ENCODE measurements around the gene NRIP3. TPM values are rescaled to one million over a fixed set of nuclear protein-coding genes. Genes with fewer than 3 reads are reported as not detected.

The NRIP3 gene
- total and polyA plus RNA-seq, 9 of the 15 experiments (the other 6 are each of a cell fraction or from before 2014, with no cell fraction given): 4.4 to 18.7 (median 11.6) TPM

- TF ChIP-seq RB1 (IDR thresholded peaks at IDR 0.05; ENCODE audit: low read depth) (peak; percentile 49), EGR1 (conservative IDR thresholded peaks at IDR 0.05) (peak; percentile 95), ASH1L (IDR thresholded peaks at IDR 0.05; ENCODE audit: borderline replicate concordance, low read depth, partially characterized antibody) (no peak), ZHX1 (conservative IDR thresholded peaks at IDR 0.05; ENCODE audit: low read length) (peak; percentile 57; the same call in 1 of the 2 replicates), RBM14 (IDR thresholded peaks at IDR 0.05; ENCODE audit: borderline replicate concordance, insufficient read depth, low read depth, low read length) (peak; percentile 29; the same call in 1 of the 2 replicates), MYC (IDR thresholded peaks at IDR 0.05; ENCODE audit: low read depth, low read length) (peak; percentile 71), MYC (CRISPR knock-in tag; IDR thresholded peaks at IDR 0.05; ENCODE audit: borderline replicate concordance, low read depth) (peak; percentile 61; the same call in 1 of the 2 replicates), VEZF1 (CRISPR knock-in tag; IDR thresholded peaks at IDR 0.05) (peak; percentile 31; the same call in 1 of the 2 replicates), ZC3H11A (IDR thresholded peaks at IDR 0.05; ENCODE audit: low read depth, low read length) (no peak), RBM25 (IDR thresholded peaks at IDR 0.05; ENCODE audit: low read depth, low read length, severe bottlenecking) (peak; percentile 99), POLR3G (IDR thresholded peaks at IDR 0.05; ENCODE audit: extremely low read depth, insufficient read length, insufficient replicate concordance) (no peak), BRD4 (IDR thresholded peaks at IDR 0.05) (no peak; the same call in 1 of the 2 replicates), ZNF277 (CRISPR knock-in tag; IDR thresholded peaks at IDR 0.05; ENCODE audit: borderline replicate concordance) (no peak), CBX3 (IDR thresholded peaks at IDR 0.05; ENCODE audit: borderline replicate concordance in 1 of 2, low read length in 2 of 2) (no peak; a peak in 1 of 3 replicates), ELF4 (CRISPR knock-in tag; IDR thresholded peaks at IDR 0.05) (peak; percentile 80; the same call in 1 of the 2 replicates), NR2C2 (CRISPR knock-in tag; IDR thresholded peaks at IDR 0.05) (peak; percentile 96), NR2C2 (tag; IDR thresholded peaks at IDR 0.05) (peak; percentile 100), HMGXB4 (CRISPR knock-in tag; IDR thresholded peaks at IDR 0.05) (0 out of 2 replicates have a peak, but pooled peaks have one; percentile 42), CBX5 (IDR thresholded peaks at IDR 0.05; ENCODE audit: borderline replicate concordance, low read depth) (peak; percentile 23; the same call in 1 of the 2 replicates)
These were observed 39.2 kb downstream of the NRIP3 start, which contains the start of gene TMEM9B (continued) for GRCh38 chr11:8964324-8965320.

Data from K562 (cell line).